ENCODE data around the gene DSTN. TPM values are rescaled to one million over a fixed set of nuclear protein-coding genes. Genes with fewer than 3 reads are reported as not detected.

Gene DSTN
- total and polyA plus RNA-seq, 2 donors (not counting 3 experiments of a cell fraction or from before 2014, with no cell fraction given): 66.1 to 300 TPM

- H2AFZ ChIP-seq (ENCODE audit: low read depth, low read length): no peak overlapping the region
- H4K20me1 ChIP-seq (replicated peaks; ENCODE audit: control insufficient read depth, extremely low read depth, insufficient read depth, low read length): peaks cover 14% of the 10 kb centered on the region
- BruUV-seq (replicated peaks): no TSS peak
- no peak overlapping the region for H3K4me3 ChIP-seq (replicated peaks in 1 of 3; ENCODE audit: insufficient read depth in 1 of 3, low read depth in 1 of 3, low read length in 3 of 3)
- H3K27me3 ChIP-seq (ENCODE audit: control insufficient read depth in 2 of 2, insufficient read depth in 2 of 2, low read length in 2 of 2): no peaks in the 10 kb centered on the region
- H3K4me1 ChIP-seq (ENCODE audit: control insufficient read depth, extremely low read depth, insufficient read depth, low read length): no peaks in the 10 kb centered on the region
- no peak overlapping the region for H3K9ac ChIP-seq (replicated peaks; ENCODE audit: extremely low read depth, insufficient read depth, low read length)
- H3K79me2 ChIP-seq (ENCODE audit: control insufficient read depth, insufficient read depth, low read length): peaks cover 59% of the 10 kb centered on the region
- dilution Hi-C loops (cut with MboI; ENCODE audit: extremely low pct_ligation_motif_present, low sequenced_read_pairs): no loop called here
- POLR2A ChIA-PET: no interaction called here
- no peaks in the 10 kb centered on the region for H3K9me3 ChIP-seq (replicated peaks; ENCODE audit: control insufficient read depth, insufficient read depth, low read length)
- intact Hi-C loops (cut with micrococcal nuclease): no loop called here
- FAIRE-seq (no peak), DNase-seq (ENCODE audit: low read depth, low spot score) (no peak)
- H3K4me2 ChIP-seq (ENCODE audit: insufficient read depth, low read length): no peak overlapping the region
- no peaks in the 10 kb centered on the region for H3K9me1 ChIP-seq (replicated peaks; ENCODE audit: control insufficient read depth, extremely low read depth, insufficient read depth, low read length)
- H3K27ac ChIP-seq (ENCODE audit: insufficient read depth, low read depth, low read length): no peak overlapping the region
- TF ChIP-seq FOS (IDR thresholded peaks at IDR 0.05; ENCODE audit: borderline replicate concordance, insufficient read depth, low read length) (no peak), MYC (IDR thresholded peaks at IDR 0.05; ENCODE audit: low read depth, low read length) (no peak), JUN (IDR thresholded peaks at IDR 0.05; ENCODE audit: borderline replicate concordance, insufficient read depth, insufficient read length, low read depth) (no peak), GATA2 (IDR thresholded peaks at IDR 0.05; ENCODE audit: insufficient read depth, insufficient read length, low read depth, low read length) (no peak), POLR2AphosphoS5 (IDR thresholded peaks at IDR 0.05; ENCODE audit: insufficient read depth, low read depth, low read length) (no peak), EZH2 (IDR thresholded peaks at IDR 0.05; ENCODE audit: borderline replicate concordance, low read depth, low read length, severe bottlenecking) (no peak), CTCF (IDR thresholded peaks at IDR 0.05; ENCODE audit: extremely low read depth in 1 of 2, insufficient read depth in 1 of 2, low read depth in 1 of 2, low read length in 2 of 2) (no peak), MAX (IDR thresholded peaks at IDR 0.05; ENCODE audit: insufficient read depth, insufficient read length) (no peak), POLR2A (IDR thresholded peaks at IDR 0.05; ENCODE audit: low read depth, low read length) (no peak)
- CTCF ChIA-PET: interaction anchor here (1.0 to 2.4 kb wide), 10 partner anchors 8 to 98 kb away, joined by 3 to 11 read pairs (median 4); no protein-coding TSS in a partner anchor
- H3K36me3 ChIP-seq (ENCODE audit: control insufficient read depth in 2 of 2, extremely low read depth in 1 of 2, insufficient read depth in 2 of 2, low read length in 2 of 2): peaks cover 6 to 8% of the 10 kb centered on the region in 2 experiments
Measured at GRCh38 chr20:17602493-17602892, 32.6 kb downstream of the DSTN start.

Measured in endothelial cell of umbilical vein (primary cell).